Left ventricle myocardium inferior (tissue), 1 donor: ENCODE results near the gene MFNG. TPM values are rescaled to one million over a fixed set of nuclear protein-coding genes. Genes with fewer than 3 reads are reported as not detected.

Source experiments
- DNase-seq: peaks from one replicate; pipeline ENCODE4 v3.0.0-alpha.2; 2020
- H3K27ac ChIP-seq: fragments of 200-600 bp; replicated peaks from 2 replicates; pipeline ENCODE4 v1.8.0; 2021
- H3K27me3 ChIP-seq: fragments of 200-600 bp; 2 replicates; pipeline ENCODE4 v1.8.0; 2021; ENCODE audit warnings: low read depth
- H3K36me3 ChIP-seq: fragments of 200-600 bp; 2 replicates; pipeline ENCODE4 v1.8.0; 2021
- H3K4me1 ChIP-seq: fragments of 200-600 bp; 2 replicates; pipeline ENCODE4 v1.8.0; 2021
- H3K4me3 ChIP-seq: fragments of 200-600 bp; 2 replicates; pipeline ENCODE4 v1.8.0; 2021; ENCODE audit warnings: mild to moderate bottlenecking, moderate library complexity
- H3K9me3 ChIP-seq: fragments of 200-600 bp; replicated peaks from 2 replicates; pipeline ENCODE4 v1.8.0; 2021
- CTCF ChIP-seq: fragments of 200-600 bp; IDR thresholded peaks from 2 replicates; pipeline ENCODE4 v1.8.0; 2021; ENCODE audit warnings: antibody characterized with exemption, mild to moderate bottlenecking, borderline replicate concordance
- intact Hi-C: fragments of 100-400 bp; cut with micrococcal nuclease; formaldehyde crosslinking; loops from one replicate; pipeline ENCODE4 v1.11.0; 2022
- total RNA-seq: library from RNA; stranded (reverse); fragmentation: NEBNext Ultra II Directional; extraction: Animal tissue kit (Norgen Biotek cat#: 25700); gene quantifications from one replicate; pipeline ENCODE4 v1.2.1, GENCODE V29; 2021
- donor health status: DM: no; HTN: yes; CAD: no; lungs with severe emphysema.

Gene MFNG
- total RNA-seq, 1 donor from 2014 or later = 11.8 TPM

- Histone ChIP-seq H3K9me3 (no peaks in the 10 kb centered on the region), H3K4me1 (peaks cover 38% of the 10 kb centered on the region), H3K36me3 (peaks cover under 1% of the 10 kb centered on the region), H3K27me3 (peaks cover 45% of the 10 kb centered on the region), H3K4me3 (no peak overlapping the region), H3K27ac (no peak overlapping the region)
- DNase-seq = no peak
- TF ChIP-seq CTCF = no peak
- intact Hi-C loops = no loop called here
Measured at GRCh38 chr22:37488337-37489135, 2.4 kb upstream of the MFNG start.

- no peak overlapping the region for H3K4me3 ChIP-seq
- H3K36me3 ChIP-seq = no peaks in the 10 kb centered on the region
- no peak for DNase-seq
- TF ChIP-seq CTCF = no peak
- H3K4me1 ChIP-seq = peaks cover 45% of the 10 kb centered on the region
- peaks cover 35% of the 10 kb centered on the region for H3K27me3 ChIP-seq
- intact Hi-C loops = no loop called here
- H3K9me3 ChIP-seq = no peaks in the 10 kb centered on the region
- H3K27ac ChIP-seq = peak overlapping the region; percentile 88
Measured at GRCh38 chr22:37487571-37487970, 1.4 kb upstream of the MFNG start.

GRCh38 chr22:37487129-37487528 lies 945 bp upstream of the MFNG start:
- H3K4me1 ChIP-seq = peaks cover 47% of the 10 kb centered on the region
- intact Hi-C loops = no loop called here
- no peak for DNase-seq
- no peaks in the 10 kb centered on the region for H3K9me3 ChIP-seq
- H3K27me3 ChIP-seq = peaks cover 31% of the 10 kb centered on the region
- TF ChIP-seq CTCF = no peak
- H3K36me3 ChIP-seq = no peaks in the 10 kb centered on the region
- H3K4me3 ChIP-seq = no peak overlapping the region
- H3K27ac ChIP-seq = peak overlapping the region; percentile 88

GRCh38 chr22:37485395-37486223 lies 575 bp downstream of the MFNG start:
- intact Hi-C loops = no loop called here
- DNase-seq = no peak
- no peak for TF ChIP-seq CTCF
- H3K4me3 ChIP-seq = peak overlapping the region; percentile 67
- H3K9me3 ChIP-seq = no peaks in the 10 kb centered on the region
- H3K36me3 ChIP-seq = no peaks in the 10 kb centered on the region
- peak overlapping the region; percentile 88 for H3K27ac ChIP-seq
- H3K4me1 ChIP-seq = peaks cover 53% of the 10 kb centered on the region
- H3K27me3 ChIP-seq = peaks cover 29% of the 10 kb centered on the region

GRCh38 chr22:37484480-37485394 lies 1.4 kb downstream of the MFNG start:
- Histone ChIP-seq H3K4me3 (peak overlapping the region; percentile 67), H3K27ac (peak overlapping the region; percentile 88), H3K27me3 (peaks cover 28% of the 10 kb centered on the region), H3K36me3 (no peaks in the 10 kb centered on the region), H3K9me3 (no peaks in the 10 kb centered on the region), H3K4me1 (peaks cover 53% of the 10 kb centered on the region)
- peak; percentile 80 for DNase-seq
- TF ChIP-seq CTCF = no peak
- intact Hi-C loops = no loop called here
